PC-3 (cell line): ENCODE data around the gene LMAN2L.

Experiments
- EZH2 ChIP-seq: fragments of 300-600 bp; sonication (generic); IDR thresholded peaks from one replicate; pipeline ENCODE4 v1.6.1; 2017; ENCODE audit warnings: antibody characterized with exemption, mild to moderate bottlenecking, low read length; ENCODE audit not compliant: unreplicated experiment
- EZH2phosphoT487 ChIP-seq: fragments of 300-600 bp; sonication (generic); IDR thresholded peaks from 2 replicates; pipeline ENCODE4 v1.6.1; 2018; ENCODE audit warnings: mild to moderate bottlenecking, antibody characterized with exemption, low read length, borderline replicate concordance
- TF ChIP-seq, protein P1 (sequence below): fragments of 300-600 bp; sonication (generic); conservative IDR thresholded peaks from 2 replicates; pipeline ENCODE4 v1.5.1; 2017; ENCODE audit warnings: antibody characterized with exemption, low read depth, mild to moderate bottlenecking, low read length

DNA sequence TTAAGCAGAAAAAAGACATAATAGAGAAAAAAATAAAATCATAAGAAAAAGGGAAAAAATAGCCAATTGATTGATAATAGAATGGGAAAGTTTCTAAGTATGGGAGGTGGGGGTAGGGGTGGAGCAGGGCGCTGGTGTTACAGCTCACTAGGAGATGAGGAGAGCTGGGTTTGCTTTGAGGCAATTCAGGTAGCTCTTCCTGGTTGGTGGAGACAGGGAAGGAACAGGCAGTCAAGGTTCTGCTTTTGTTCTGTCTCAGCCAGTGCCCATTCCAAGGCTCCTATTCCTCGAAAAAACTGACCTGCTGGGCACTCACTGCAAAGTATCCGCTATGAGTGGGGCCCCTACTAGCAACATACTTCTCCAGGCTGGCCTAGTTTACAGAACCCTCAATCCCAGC lies 19.1 kb upstream of the LMAN2L start:
- TF ChIP-seq, protein P1, sequence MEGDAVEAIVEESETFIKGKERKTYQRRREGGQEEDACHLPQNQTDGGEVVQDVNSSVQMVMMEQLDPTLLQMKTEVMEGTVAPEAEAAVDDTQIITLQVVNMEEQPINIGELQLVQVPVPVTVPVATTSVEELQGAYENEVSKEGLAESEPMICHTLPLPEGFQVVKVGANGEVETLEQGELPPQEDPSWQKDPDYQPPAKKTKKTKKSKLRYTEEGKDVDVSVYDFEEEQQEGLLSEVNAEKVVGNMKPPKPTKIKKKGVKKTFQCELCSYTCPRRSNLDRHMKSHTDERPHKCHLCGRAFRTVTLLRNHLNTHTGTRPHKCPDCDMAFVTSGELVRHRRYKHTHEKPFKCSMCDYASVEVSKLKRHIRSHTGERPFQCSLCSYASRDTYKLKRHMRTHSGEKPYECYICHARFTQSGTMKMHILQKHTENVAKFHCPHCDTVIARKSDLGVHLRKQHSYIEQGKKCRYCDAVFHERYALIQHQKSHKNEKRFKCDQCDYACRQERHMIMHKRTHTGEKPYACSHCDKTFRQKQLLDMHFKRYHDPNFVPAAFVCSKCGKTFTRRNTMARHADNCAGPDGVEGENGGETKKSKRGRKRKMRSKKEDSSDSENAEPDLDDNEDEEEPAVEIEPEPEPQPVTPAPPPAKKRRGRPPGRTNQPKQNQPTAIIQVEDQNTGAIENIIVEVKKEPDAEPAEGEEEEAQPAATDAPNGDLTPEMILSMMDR = no peak
- no peak for TF ChIP-seq EZH2
- no peak for TF ChIP-seq EZH2phosphoT487
